ENCODE measurements around the gene GYS1.

GYS1 gene

GRCh38 chr19:48954595-48955307 is 38.4 kb downstream of the GYS1 start, which contains the start of gene BAX:
Gene BAX, plus strand, starts transcription at chr19:48954875. Its CDS starts 54 bp downstream, at chr19:48954929.
- peak within 1 kb of the TSS; percentile 93 for H3K27ac ChIP-seq (ENCODE audit: extremely low read depth, low read depth, low read length)
- ChIA-PET POLR2A (interaction anchor here (0.6 to 2.4 kb wide), 15 partner anchors 9 to 485 kb away, joined by 3 to 13 read pairs (median 5); partner anchors contain the start of genes DHDH, FTL, NUCB1 and PPP1R15A), CTCF (interaction anchor here (0.6 to 2.6 kb wide), 6 partner anchors 12 to 244 kb away, joined by 3 to 14 read pairs (median 4); partner anchors contain the start of gene DHDH)
- no peaks in the 10 kb centered on the region for H3K9me3 ChIP-seq (ENCODE audit: control insufficient read depth, insufficient read depth, low read depth, low read length)
- peaks cover 22 to 29% of the 10 kb centered on the region in 2 experiments; a peak in 2 of 3 replicates for H3K36me3 ChIP-seq (ENCODE audit: control insufficient read depth in 2 of 2, insufficient read depth in 1 of 2, low read length in 2 of 2)
- H3K4me1 ChIP-seq (ENCODE audit: control insufficient read depth, insufficient read depth, low read length): peaks cover 5% of the 10 kb centered on the region
- peak within 1 kb of the TSS; percentile 93 for H3K4me3 ChIP-seq (ENCODE audit: low read depth, low read length)
- peak; percentile 56; the same call in 1 of the 2 replicates for TF ChIP-seq GLIS1 (tag by site-specific recombination; IDR thresholded peaks at IDR 0.05)
- peak; percentile 64 for TF ChIP-seq SP3 (tag by site-specific recombination; IDR thresholded peaks at IDR 0.05)
- peak; percentile 96 for TF ChIP-seq YY2 (tag by site-specific recombination; IDR thresholded peaks at IDR 0.05)
- peak; percentile 54; the same call in 1 of the 2 replicates for TF ChIP-seq ZBTB48 (tag by site-specific recombination; IDR thresholded peaks at IDR 0.05)
- TF ChIP-seq PRDM4 (tag by site-specific recombination; IDR thresholded peaks at IDR 0.05): peak; percentile 61; the same call in 1 of the 2 replicates
- no peak for TF ChIP-seq ZNF132 (tag by site-specific recombination; IDR thresholded peaks at IDR 0.05; ENCODE audit: borderline replicate concordance)
- peak; percentile 58; the same call in 1 of the 2 replicates for TF ChIP-seq ZNF2 (tag by site-specific recombination; IDR thresholded peaks at IDR 0.05)
- TF ChIP-seq ZBTB11 (tag by site-specific recombination; conservative IDR thresholded peaks at IDR 0.05; ENCODE audit: low read depth): peak; percentile 30; the same call in 1 of the 2 replicates
- TF ChIP-seq ZNF76 (tag by site-specific recombination; IDR thresholded peaks at IDR 0.05; ENCODE audit: borderline replicate concordance, low read depth): peak; percentile 79; the same call in 1 of the 2 replicates
- peak; percentile 21; the same call in 1 of the 2 replicates for TF ChIP-seq ZNF341 (tag by site-specific recombination; IDR thresholded peaks at IDR 0.05; ENCODE audit: low read depth)
- peak; percentile 93 for TF ChIP-seq ZNF335 (tag by site-specific recombination; conservative IDR thresholded peaks at IDR 0.05)
- peak; percentile 90 for TF ChIP-seq ZNF10 (tag by site-specific recombination; IDR thresholded peaks at IDR 0.05)
- TF ChIP-seq ZNF223 (tag by site-specific recombination; IDR thresholded peaks at IDR 0.05): peak; percentile 36; the same call in 1 of the 2 replicates
- TF ChIP-seq ZNF610 (tag by site-specific recombination; IDR thresholded peaks at IDR 0.05; ENCODE audit: borderline replicate concordance): peak; percentile 79; the same call in 1 of the 2 replicates
- TF ChIP-seq ZNF785 (tag by site-specific recombination; IDR thresholded peaks at IDR 0.05): peak; percentile 82; the same call in 1 of the 2 replicates
- TF ChIP-seq ZNF140 (tag by site-specific recombination; IDR thresholded peaks at IDR 0.05): 0 out of 2 replicates have a peak, but pooled peaks have one; percentile 26
- peak; percentile 91 for TF ChIP-seq ZNF580 (tag by site-specific recombination; IDR thresholded peaks at IDR 0.05)
- no peak for TF ChIP-seq ZNF214 (tag by site-specific recombination; IDR thresholded peaks at IDR 0.05; ENCODE audit: borderline replicate concordance)
- TF ChIP-seq CTCF (tag by site-specific recombination; IDR thresholded peaks at IDR 0.05): peak; percentile 41
- peak; percentile 88 for TF ChIP-seq ZEB2 (tag by site-specific recombination; IDR thresholded peaks at IDR 0.05)
- peak; percentile 74 for TF ChIP-seq ZBTB26 (tag by site-specific recombination; optimal IDR thresholded peaks at IDR 0.05)
- TF ChIP-seq ZNF366 (tag by site-specific recombination; conservative IDR thresholded peaks at IDR 0.05): peak; percentile 87
- TF ChIP-seq KLF8 (tag by site-specific recombination; IDR thresholded peaks at IDR 0.05): peak; percentile 72
- peak; percentile 36; the same call in 1 of the 2 replicates for TF ChIP-seq ZNF433 (tag by site-specific recombination; IDR thresholded peaks at IDR 0.05; ENCODE audit: low read depth)

All from HEK293 (cell line).